ENCODE results near the gene CNOT6.

CNOT6 gene

GRCh38 chr5:180545248-180545647 lies 51.1 kb downstream of the CNOT6 start:
- Histone ChIP-seq H3K9me3 (ENCODE audit: insufficient read depth, low read length) (no peaks in the 10 kb centered on the region), H4K20me1 (ENCODE audit: low read depth, low read length) (no peaks in the 10 kb centered on the region), H2AFZ (ENCODE audit: low read depth, low read length, severe bottlenecking) (no peak overlapping the region), H3K27ac (ENCODE audit: low read depth, low read length) (no peak overlapping the region), H3K9ac (ENCODE audit: low read length) (no peak overlapping the region), H3K9me2 (replicated peaks; ENCODE audit: insufficient read depth, low read length) (no peaks in the 10 kb centered on the region), H3K36me3 (ENCODE audit: low read length) (peaks cover 3% of the 10 kb centered on the region; the same call in 1 of the 2 replicates), H3K79me2 (ENCODE audit: insufficient read depth, low read length) (peaks cover 38% of the 10 kb centered on the region), H3K4me2 (ENCODE audit: low read depth, low read length, poor library complexity, severe bottlenecking) (no peak overlapping the region), H3K4me3 (ENCODE audit: insufficient read depth, low read length, poor library complexity, severe bottlenecking) (no peak overlapping the region), H3F3A (ENCODE audit: insufficient read depth) (no peaks in the 10 kb centered on the region), H3K27me3 (ENCODE audit: low read length) (no peaks in the 10 kb centered on the region)
- TF ChIP-seq CTCF (IDR thresholded peaks at IDR 0.05; ENCODE audit: insufficient read depth, low read length, poor library complexity, severe bottlenecking) (no peak), EZH2phosphoT487 (conservative IDR thresholded peaks at IDR 0.05; ENCODE audit: low read length) (no peak)

- Histone ChIP-seq H3K4me2 (ENCODE audit: low read depth, low read length, poor library complexity, severe bottlenecking) (no peak overlapping the region), H3K36me3 (ENCODE audit: low read length) (peaks cover 5% of the 10 kb centered on the region; the same call in 1 of the 2 replicates), H3F3A (ENCODE audit: insufficient read depth) (no peaks in the 10 kb centered on the region), H3K27me3 (ENCODE audit: low read length) (no peaks in the 10 kb centered on the region), H4K20me1 (ENCODE audit: low read depth, low read length) (no peaks in the 10 kb centered on the region), H3K27ac (ENCODE audit: low read depth, low read length) (no peak overlapping the region), H3K9me2 (replicated peaks; ENCODE audit: insufficient read depth, low read length) (no peaks in the 10 kb centered on the region), H3K9ac (ENCODE audit: low read length) (no peak overlapping the region), H3K79me2 (ENCODE audit: insufficient read depth, low read length) (peaks cover 26% of the 10 kb centered on the region; the same call in 1 of the 2 replicates), H2AFZ (ENCODE audit: low read depth, low read length, severe bottlenecking) (no peak overlapping the region), H3K4me3 (ENCODE audit: insufficient read depth, low read length, poor library complexity, severe bottlenecking) (no peak overlapping the region), H3K9me3 (ENCODE audit: insufficient read depth, low read length) (no peaks in the 10 kb centered on the region)
- TF ChIP-seq CTCF (IDR thresholded peaks at IDR 0.05; ENCODE audit: insufficient read depth, low read length, poor library complexity, severe bottlenecking) (no peak), EZH2phosphoT487 (conservative IDR thresholded peaks at IDR 0.05; ENCODE audit: low read length) (no peak)
These were observed 54.4 kb downstream of the CNOT6 start for GRCh38 chr5:180548563-180548962.

GRCh38 chr5:180553530-180553929 lies 59.4 kb downstream of the CNOT6 start:
- no peak overlapping the region for H3K9ac ChIP-seq (ENCODE audit: low read length)
- H3K9me2 ChIP-seq (replicated peaks; ENCODE audit: insufficient read depth, low read length): no peaks in the 10 kb centered on the region
- TF ChIP-seq EZH2phosphoT487 (conservative IDR thresholded peaks at IDR 0.05; ENCODE audit: low read length) (no peak), CTCF (IDR thresholded peaks at IDR 0.05; ENCODE audit: insufficient read depth, low read length, poor library complexity, severe bottlenecking) (no peak)
- no peak overlapping the region for H3K27ac ChIP-seq (ENCODE audit: low read depth, low read length)
- no peak overlapping the region for H2AFZ ChIP-seq (ENCODE audit: low read depth, low read length, severe bottlenecking)
- no peaks in the 10 kb centered on the region for H3K9me3 ChIP-seq (ENCODE audit: insufficient read depth, low read length)
- H3K36me3 ChIP-seq (ENCODE audit: low read length): peaks cover 9% of the 10 kb centered on the region; the same call in 1 of the 2 replicates
- no peaks in the 10 kb centered on the region for H3K27me3 ChIP-seq (ENCODE audit: low read length)
- no peaks in the 10 kb centered on the region for H3F3A ChIP-seq (ENCODE audit: insufficient read depth)
- no peak overlapping the region for H3K4me3 ChIP-seq (ENCODE audit: insufficient read depth, low read length, poor library complexity, severe bottlenecking)
- H4K20me1 ChIP-seq (ENCODE audit: low read depth, low read length): no peaks in the 10 kb centered on the region
- H3K4me2 ChIP-seq (ENCODE audit: low read depth, low read length, poor library complexity, severe bottlenecking): no peak overlapping the region
- 0 out of 2 replicates have a peak, but pooled peaks cover 5% of the 10 kb centered on the region for H3K79me2 ChIP-seq (ENCODE audit: insufficient read depth, low read length)
